ELR (cell line): ENCODE results near the gene TESMIN.

Experiments
- DNase-seq: peaks from one replicate; pipeline ENCODE4 v3.0.0-alpha.2; 2015; ENCODE audit warnings: low read depth

Gene TESMIN

GRCh38 chr11:68683121-68683520, 68.2 kb downstream of the TESMIN start:
- DNase-seq, result no peak

- DNase-seq, result no peak
Observed at GRCh38 chr11:68682531-68682961, 68.8 kb downstream of the TESMIN start.

- DNase-seq, result no peak
Observed at GRCh38 chr11:68680541-68681231, 70.6 kb downstream of the TESMIN start.

- DNase-seq, result no peak
Observed at GRCh38 chr11:68678031-68678441, 73.3 kb downstream of the TESMIN start.

GRCh38 chr11:68677432-68677831, 73.9 kb downstream of the TESMIN start:
- peak; percentile 91 for DNase-seq

- DNase-seq, result no peak
Observed at GRCh38 chr11:68674461-68674860, 76.9 kb downstream of the TESMIN start.

- no peak for DNase-seq
Observed at GRCh38 chr11:68673991-68674390, 77.3 kb downstream of the TESMIN start.

- no peak for DNase-seq
Observed at GRCh38 chr11:68673306-68673945, 77.9 kb downstream of the TESMIN start.

GRCh38 chr11:68670208-68670992, 80.9 kb downstream of the TESMIN start:
- DNase-seq, result no peak

- no peak for DNase-seq
Observed at GRCh38 chr11:68669301-68670090, 81.8 kb downstream of the TESMIN start.

GRCh38 chr11:68667511-68668500, 83.5 kb downstream of the TESMIN start:
- no peak for DNase-seq

GRCh38 chr11:68666849-68667248, 84.5 kb downstream of the TESMIN start:
- DNase-seq, result no peak

- DNase-seq, result no peak
Observed at GRCh38 chr11:68665436-68665835, 85.9 kb downstream of the TESMIN start.

GRCh38 chr11:68664906-68665305, 86.4 kb downstream of the TESMIN start:
- no peak for DNase-seq

GRCh38 chr11:68664141-68664540, 87.2 kb downstream of the TESMIN start:
- DNase-seq, result no peak

- no peak for DNase-seq
Observed at GRCh38 chr11:68663482-68664010, 87.8 kb downstream of the TESMIN start.

- no peak for DNase-seq
Observed at GRCh38 chr11:68661697-68662603, 89.4 kb downstream of the TESMIN start.

- no peak for DNase-seq
Observed at GRCh38 chr11:68661014-68661413, 90.3 kb downstream of the TESMIN start.

GRCh38 chr11:68660066-68660810, 91.1 kb downstream of the TESMIN start:
- no peak for DNase-seq
